HepG2 (cell line): ENCODE measurements around the gene SCARB2. TPM values are rescaled to one million over a fixed set of nuclear protein-coding genes. Genes with fewer than 3 reads are reported as not detected.

Experiments
- ELF1 ChIP-seq: sonication (generic); formaldehyde crosslinking; IDR thresholded peaks from 2 replicates; pipeline ENCODE4 v1.4.0; 2020; ENCODE audit warnings: missing genetic modification reagents
- GABPB1 ChIP-seq: IDR thresholded peaks from 2 replicates; pipeline ENCODE4 v1.6.1; 2016; ENCODE audit warnings: mild to moderate bottlenecking, missing genetic modification reagents, moderate library complexity, missing compliant biosample characterization
- HDAC6 ChIP-seq: fragments of 200-600 bp; sonication (generic); IDR thresholded peaks from 2 replicates; pipeline ENCODE4 v1.7.0; 2017; ENCODE audit warnings: mild to moderate bottlenecking, antibody characterized with exemption, low read length, low read depth
- MAFF ChIP-seq: IDR thresholded peaks from 2 replicates; pipeline ENCODE4 v1.6.1; 2011; ENCODE audit warnings: low read depth, low read length, improper control_type of control experiment
- POLR2A ChIP-seq, 2 experiments: IDR thresholded peaks; 2 replicates each; pipeline ENCODE4 v1.6.1; 2011; ENCODE audit warnings: low read depth in 2 of 2, low read length in 2 of 2, mild to moderate bottlenecking in 1 of 2, moderate library complexity in 1 of 2; ENCODE audit not compliant: insufficient read depth in 1 of 2
- SNAPC2 ChIP-seq: sonication (generic); formaldehyde crosslinking; IDR thresholded peaks from 2 replicates; pipeline ENCODE4 v1.8.1; 2022; ENCODE audit warnings: mild to moderate bottlenecking, missing genetic modification reagents
- SP4 ChIP-seq: sonication (generic); formaldehyde crosslinking; IDR thresholded peaks from 2 replicates; pipeline ENCODE4 v1.8.1; 2023; ENCODE audit warnings: mild to moderate bottlenecking, missing genetic modification reagents
- ZNF180 ChIP-seq: sonication (generic); formaldehyde crosslinking; IDR thresholded peaks from 2 replicates; pipeline ENCODE4 v1.4.0; 2020; ENCODE audit warnings: low read depth, missing genetic modification reagents, borderline replicate concordance
- ZNF234 ChIP-seq: sonication (generic); formaldehyde crosslinking; conservative IDR thresholded peaks from 2 replicates; pipeline ENCODE4 v1.5.1; 2020; ENCODE audit warnings: mild to moderate bottlenecking, missing genetic modification reagents
- ZNF251 ChIP-seq: sonication (generic); formaldehyde crosslinking; IDR thresholded peaks from 2 replicates; pipeline ENCODE4 v1.9.0; 2021; ENCODE audit warnings: mild to moderate bottlenecking, missing genetic modification reagents
- ZNF460 ChIP-seq: sonication (generic); formaldehyde crosslinking; IDR thresholded peaks from 2 replicates; pipeline ENCODE4 v1.5.1; 2020; ENCODE audit warnings: missing genetic modification reagents, mild to moderate bottlenecking, borderline replicate concordance
- ZNF703 ChIP-seq: sonication (generic); formaldehyde crosslinking; IDR thresholded peaks from 2 replicates; pipeline ENCODE4 v1.5.1; 2020; ENCODE audit warnings: missing genetic modification reagents, mild to moderate bottlenecking, moderate library complexity, borderline replicate concordance
- ZNF709 ChIP-seq: sonication (generic); formaldehyde crosslinking; IDR thresholded peaks from 2 replicates; pipeline ENCODE4 v1.5.0; 2020; ENCODE audit warnings: mild to moderate bottlenecking, missing genetic modification reagents
- ZNF75D ChIP-seq: sonication (generic); formaldehyde crosslinking; IDR thresholded peaks from 2 replicates; pipeline ENCODE4 v1.8.1; 2023; ENCODE audit warnings: missing genetic modification reagents, mild to moderate bottlenecking, borderline replicate concordance
- polyA plus RNA-seq, 8 experiments: library from polyadenylated mRNA; depleted of rRNA in 3 of 8; stranded (reverse) in 7 of 8; unstranded in 1 of 8; fragments of >200 nt; fragmentation: Illumina TruSeq in 4 of 8; extraction: Trizol in 4 of 8; gene quantifications; 2 replicates each; pipeline versions ENCODE4 v1.2.1 to v1.2.3, GENCODE V29; 2011 to 2016; ENCODE audit warnings: low read depth in 4 of 8, missing spikeins in 1 of 8, mixed read lengths in 1 of 8; ENCODE audit not compliant: insufficient read depth in 1 of 8
- total RNA-seq, 5 experiments: library from RNA; depleted of rRNA; stranded (reverse); fragments of >200 nt; fragmentation: Illumina TruSeq; extraction: Trizol; gene quantifications; 2 replicates each; pipeline ENCODE4 v1.2.3, GENCODE V29; 2016; ENCODE audit warnings: low read depth in 1 of 5
- TF ChIP-seq, protein P1 (sequence below): sonication (generic); formaldehyde crosslinking; IDR thresholded peaks from 2 replicates; pipeline ENCODE4 v1.8.1; 2023; ENCODE audit warnings: mild to moderate bottlenecking, moderate library complexity, missing genetic modification reagents
- TF ChIP-seq, protein P2 (sequence below): sonication (generic); formaldehyde crosslinking; IDR thresholded peaks from 2 replicates; pipeline ENCODE4 v1.4.0; 2020; ENCODE audit warnings: missing genetic modification reagents
- TF ChIP-seq, protein P3 (sequence below): sonication (generic); formaldehyde crosslinking; IDR thresholded peaks from 2 replicates; pipeline ENCODE4 v1.5.0; 2020; ENCODE audit warnings: mild to moderate bottlenecking, missing genetic modification reagents, borderline replicate concordance
- TF ChIP-seq, protein P4 (sequence below): sonication (generic); formaldehyde crosslinking; IDR thresholded peaks from 2 replicates; pipeline ENCODE4 v1.8.0; 2022; ENCODE audit warnings: mild to moderate bottlenecking, missing genetic modification reagents, borderline replicate concordance

The SCARB2 gene
- total and polyA plus RNA-seq, 2 of the 13 experiments (the other 11 are each of a cell fraction or from before 2014, with no cell fraction given) = 40.6 to 43.4 TPM

DNA sequence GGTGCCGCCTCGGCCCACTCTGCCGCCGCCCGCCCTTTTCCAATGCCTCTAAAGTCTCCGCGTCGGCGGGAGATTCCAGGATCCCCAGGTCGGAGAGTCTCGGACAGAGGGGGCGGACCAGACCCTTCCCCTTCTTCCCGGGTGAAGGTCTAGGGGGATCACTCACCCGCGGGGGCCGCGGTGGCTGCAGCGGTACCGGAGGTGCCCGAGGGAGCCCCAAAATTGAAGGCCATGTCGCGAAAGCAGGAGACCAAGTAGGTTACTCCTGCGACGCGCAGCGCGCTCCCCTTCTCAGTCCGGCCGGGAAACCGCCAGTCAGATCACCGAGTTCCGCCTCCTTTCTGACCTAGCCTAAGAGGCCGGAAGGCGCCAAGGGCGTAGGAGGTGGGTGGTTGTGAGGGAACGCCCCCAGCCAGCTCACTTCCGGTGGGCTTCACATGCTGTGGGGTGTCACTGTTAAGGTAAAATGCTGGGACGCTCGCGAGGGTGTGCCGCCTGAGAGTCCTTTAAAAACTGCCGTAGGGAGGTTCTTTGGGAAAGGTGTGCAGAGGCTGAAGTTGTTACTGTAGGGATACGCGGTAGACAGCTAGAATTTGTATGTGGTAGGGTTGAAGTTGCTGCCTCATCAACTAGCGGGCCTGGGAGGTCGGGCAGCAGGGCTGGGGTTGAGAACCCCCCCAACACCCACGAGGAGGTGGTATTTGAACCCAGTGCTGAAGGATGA is 65.3 kb downstream of the SCARB2 start, which contains the start of gene NUP54 (continued):
- TF ChIP-seq HDAC6 = no peak
- TF ChIP-seq ZNF75D (CRISPR knock-in tag) = no peak
- 0 out of 2 replicates have a peak, but pooled peaks have one; percentile 60 for TF ChIP-seq ZNF251
- peak; percentile 80 to 92 for TF ChIP-seq POLR2A (IDR thresholded peaks at IDR 0.05; ENCODE audit: insufficient read depth in 1 of 2, low read depth in 2 of 2, low read length in 2 of 2)
- TF ChIP-seq MAFF = no peak
- TF ChIP-seq, protein P1, sequence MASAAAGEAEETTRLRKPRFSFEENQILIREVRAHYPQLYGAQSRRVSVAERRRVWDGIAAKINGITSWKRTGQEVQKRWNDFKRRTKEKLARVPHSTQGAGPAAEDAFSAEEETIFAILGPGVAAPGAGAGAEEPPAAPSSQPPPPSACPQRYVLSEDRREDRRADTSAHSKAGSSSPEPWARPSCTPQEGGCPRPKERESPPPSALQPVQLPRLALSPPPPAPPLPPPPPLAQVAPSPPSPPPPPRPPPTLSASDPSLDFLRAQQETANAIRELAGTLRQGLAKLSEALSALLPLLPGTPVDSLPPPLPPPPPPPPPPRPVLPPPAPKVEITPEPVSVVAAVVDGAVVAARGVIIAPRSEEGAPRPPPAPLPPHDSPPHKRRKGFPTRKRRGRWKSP = peak; percentile 90
- TF ChIP-seq, protein P2, sequence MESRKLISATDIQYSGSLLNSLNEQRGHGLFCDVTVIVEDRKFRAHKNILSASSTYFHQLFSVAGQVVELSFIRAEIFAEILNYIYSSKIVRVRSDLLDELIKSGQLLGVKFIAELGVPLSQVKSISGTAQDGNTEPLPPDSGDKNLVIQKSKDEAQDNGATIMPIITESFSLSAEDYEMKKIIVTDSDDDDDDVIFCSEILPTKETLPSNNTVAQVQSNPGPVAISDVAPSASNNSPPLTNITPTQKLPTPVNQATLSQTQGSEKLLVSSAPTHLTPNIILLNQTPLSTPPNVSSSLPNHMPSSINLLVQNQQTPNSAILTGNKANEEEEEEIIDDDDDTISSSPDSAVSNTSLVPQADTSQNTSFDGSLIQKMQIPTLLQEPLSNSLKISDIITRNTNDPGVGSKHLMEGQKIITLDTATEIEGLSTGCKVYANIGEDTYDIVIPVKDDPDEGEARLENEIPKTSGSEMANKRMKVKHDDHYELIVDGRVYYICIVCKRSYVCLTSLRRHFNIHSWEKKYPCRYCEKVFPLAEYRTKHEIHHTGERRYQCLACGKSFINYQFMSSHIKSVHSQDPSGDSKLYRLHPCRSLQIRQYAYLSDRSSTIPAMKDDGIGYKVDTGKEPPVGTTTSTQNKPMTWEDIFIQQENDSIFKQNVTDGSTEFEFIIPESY = peak; percentile 74; the same call in 1 of the 2 replicates
- peak; percentile 98 for TF ChIP-seq GABPB1 (CRISPR knock-in tag)
- TF ChIP-seq SNAPC2 (CRISPR knock-in tag) = peak; percentile 78; the same call in 1 of the 2 replicates
- TF ChIP-seq, protein P3, sequence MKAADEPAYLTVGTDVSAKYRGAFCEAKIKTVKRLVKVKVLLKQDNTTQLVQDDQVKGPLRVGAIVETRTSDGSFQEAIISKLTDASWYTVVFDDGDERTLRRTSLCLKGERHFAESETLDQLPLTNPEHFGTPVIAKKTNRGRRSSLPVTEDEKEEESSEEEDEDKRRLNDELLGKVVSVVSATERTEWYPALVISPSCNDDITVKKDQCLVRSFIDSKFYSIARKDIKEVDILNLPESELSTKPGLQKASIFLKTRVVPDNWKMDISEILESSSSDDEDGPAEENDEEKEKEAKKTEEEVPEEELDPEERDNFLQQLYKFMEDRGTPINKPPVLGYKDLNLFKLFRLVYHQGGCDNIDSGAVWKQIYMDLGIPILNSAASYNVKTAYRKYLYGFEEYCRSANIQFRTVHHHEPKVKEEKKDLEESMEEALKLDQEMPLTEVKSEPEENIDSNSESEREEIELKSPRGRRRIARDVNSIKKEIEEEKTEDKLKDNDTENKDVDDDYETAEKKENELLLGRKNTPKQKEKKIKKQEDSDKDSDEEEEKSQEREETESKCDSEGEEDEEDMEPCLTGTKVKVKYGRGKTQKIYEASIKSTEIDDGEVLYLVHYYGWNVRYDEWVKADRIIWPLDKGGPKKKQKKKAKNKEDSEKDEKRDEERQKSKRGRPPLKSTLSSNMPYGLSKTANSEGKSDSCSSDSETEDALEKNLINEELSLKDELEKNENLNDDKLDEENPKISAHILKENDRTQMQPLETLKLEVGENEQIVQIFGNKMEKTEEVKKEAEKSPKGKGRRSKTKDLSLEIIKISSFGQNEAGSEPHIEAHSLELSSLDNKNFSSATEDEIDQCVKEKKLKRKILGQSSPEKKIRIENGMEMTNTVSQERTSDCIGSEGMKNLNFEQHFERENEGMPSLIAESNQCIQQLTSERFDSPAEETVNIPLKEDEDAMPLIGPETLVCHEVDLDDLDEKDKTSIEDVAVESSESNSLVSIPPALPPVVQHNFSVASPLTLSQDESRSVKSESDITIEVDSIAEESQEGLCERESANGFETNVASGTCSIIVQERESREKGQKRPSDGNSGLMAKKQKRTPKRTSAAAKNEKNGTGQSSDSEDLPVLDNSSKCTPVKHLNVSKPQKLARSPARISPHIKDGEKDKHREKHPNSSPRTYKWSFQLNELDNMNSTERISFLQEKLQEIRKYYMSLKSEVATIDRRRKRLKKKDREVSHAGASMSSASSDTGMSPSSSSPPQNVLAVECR (CRISPR knock-in tag) = peak; percentile 98
- no peak; the same call in 1 of the 2 replicates for TF ChIP-seq ZNF703 (CRISPR knock-in tag)
- peak; percentile 96 for TF ChIP-seq SP4
- TF ChIP-seq, protein P4, sequence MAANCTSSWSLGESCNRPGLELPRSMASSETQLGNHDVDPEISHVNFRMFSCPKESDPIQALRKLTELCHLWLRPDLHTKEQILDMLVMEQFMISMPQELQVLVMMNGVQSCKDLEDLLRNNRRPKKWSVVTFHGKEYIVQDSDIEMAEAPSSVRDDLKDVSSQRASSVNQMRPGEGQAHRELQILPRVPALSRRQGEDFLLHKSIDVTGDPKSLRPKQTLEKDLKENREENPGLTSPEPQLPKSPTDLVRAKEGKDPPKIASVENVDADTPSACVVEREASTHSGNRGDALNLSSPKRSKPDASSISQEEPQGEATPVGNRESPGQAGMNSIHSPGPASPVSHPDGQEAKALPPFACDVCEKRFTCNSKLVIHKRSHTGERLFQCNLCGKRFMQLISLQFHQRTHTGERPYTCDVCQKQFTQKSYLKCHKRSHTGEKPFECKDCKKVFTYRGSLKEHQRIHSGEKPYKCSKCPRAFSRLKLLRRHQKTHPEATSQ (CRISPR knock-in tag) = peak; percentile 87
- no peak for TF ChIP-seq ZNF180 (CRISPR knock-in tag)
- TF ChIP-seq ZNF709 (CRISPR knock-in tag) = peak; percentile 89
- no peak for TF ChIP-seq ZNF234
- no peak; the same call in 1 of the 2 replicates for TF ChIP-seq ZNF460 (CRISPR knock-in tag)
- peak; percentile 88 for TF ChIP-seq ELF1 (CRISPR knock-in tag)
